Keratinocyte (primary cell): Measurements from ENCODE around the gene ATP2B1. TPM values are rescaled to one million over a fixed set of nuclear protein-coding genes. Genes with fewer than 3 reads are reported as not detected.

Experiments
- DNase-seq: peaks from one replicate; pipeline ENCODE4 v3.0.0-alpha.2; 2011; ENCODE audit warnings: low read depth, missing footprints, low spot score
- FAIRE-seq: peaks from 2 replicates; lab custom pipeline; 2011; peaks lifted over from hg19 to GRCh38; lab: Jason Lieb, UNC
- H2AFZ ChIP-seq: 2 replicates; pipeline ENCODE4 v1.6.0; 2012; ENCODE audit warnings: low read length, control low read depth, inconsistent platforms; ENCODE audit not compliant: control insufficient read depth
- H3K27ac ChIP-seq: 2 replicates; pipeline ENCODE4 v1.5.1; 2011; ENCODE audit warnings: low read length; ENCODE audit not compliant: control insufficient read depth, insufficient read depth
- H3K27me3 ChIP-seq: 3 replicates; pipeline ENCODE4 v1.6.0; 2011; ENCODE audit warnings: low read length; ENCODE audit not compliant: control insufficient read depth, insufficient read depth; ENCODE audit errors: extremely low read depth
- H3K36me3 ChIP-seq, 2 experiments: 2 replicates in 1 of 2; 3 replicates in 1 of 2; pipeline ENCODE4 v1.5.1; 2011; ENCODE audit warnings: low read length in 2 of 2, mild to moderate bottlenecking in 1 of 2; ENCODE audit not compliant: control insufficient read depth in 2 of 2, insufficient read depth in 2 of 2; ENCODE audit errors: extremely low read depth in 1 of 2
- H3K4me1 ChIP-seq: 3 replicates; pipeline ENCODE4 v1.5.1; 2011; ENCODE audit warnings: low read length; ENCODE audit not compliant: control insufficient read depth, insufficient read depth; ENCODE audit errors: extremely low read depth
- H3K4me2 ChIP-seq: 3 replicates; pipeline ENCODE4 v1.6.0; 2011; ENCODE audit warnings: low read depth, low read length; ENCODE audit not compliant: control insufficient read depth, insufficient read depth; ENCODE audit errors: extremely low read depth
- H3K4me3 ChIP-seq, 3 experiments: fragments of 200-600 bp in 1 of 3; sonication (generic) in 1 of 3; 2 replicates in 2 of 3; 3 replicates in 1 of 3; pipeline ENCODE4 v1.5.1; 2011 to 2016; ENCODE audit warnings: low read length in 3 of 3, mild to moderate bottlenecking in 3 of 3, control low read depth in 2 of 3, inconsistent platforms in 1 of 3, low read depth in 1 of 3, mixed read lengths in 1 of 3, mixed run types in 1 of 3, moderate library complexity in 1 of 3; ENCODE audit not compliant: control insufficient read depth in 2 of 3, insufficient read depth in 2 of 3; ENCODE audit errors: extremely low read depth in 1 of 3
- H3K79me2 ChIP-seq: 2 replicates; pipeline ENCODE4 v1.6.0; 2012; ENCODE audit warnings: low read length; ENCODE audit not compliant: control insufficient read depth, insufficient read depth
- H3K9ac ChIP-seq: 3 replicates; pipeline ENCODE4 v1.6.0; 2011; ENCODE audit warnings: low read length; ENCODE audit not compliant: control insufficient read depth, insufficient read depth; ENCODE audit errors: extremely low read depth
- H3K9me1 ChIP-seq: 3 replicates; pipeline ENCODE4 v1.6.0; 2011; ENCODE audit warnings: low read length; ENCODE audit not compliant: control insufficient read depth, insufficient read depth; ENCODE audit errors: extremely low read depth
- H3K9me3 ChIP-seq: 2 replicates; pipeline ENCODE4 v1.5.1; 2012; ENCODE audit warnings: low read depth, low read length; ENCODE audit not compliant: control insufficient read depth
- H4K20me1 ChIP-seq: 3 replicates; pipeline ENCODE4 v1.6.0; 2011; ENCODE audit warnings: low read length; ENCODE audit not compliant: control insufficient read depth, insufficient read depth; ENCODE audit errors: extremely low read depth
- EZH2 ChIP-seq: IDR thresholded peaks from one replicate; pipeline ENCODE4 v1.6.1; 2012; ENCODE audit warnings: inconsistent platforms, mild to moderate bottlenecking, low read length, moderate library complexity
- dilution Hi-C: fragments of 300-500 bp; cut with MboI; formaldehyde crosslinking; loops from one replicate; pipeline ENCODE4 v1.7.0; 2020; ENCODE audit warnings: low sequenced_read_pairs; ENCODE audit not compliant: extremely low pct_ligation_motif_present
- polyA plus RNA-seq, 5 experiments: library from polyadenylated mRNA; depleted of rRNA in 3 of 5; stranded (reverse) in 3 of 5; stranded (forward) in 1 of 5; unstranded in 1 of 5; fragments of >200 nt; gene quantifications; 1 replicate in 1 of 5; 2 replicates in 3 of 5; 3 replicates in 1 of 5; pipeline versions ENCODE4 v1.2.1 to v1.2.3, GENCODE V29; 2011 to 2012; ENCODE audit warnings: missing spikeins in 2 of 5, low read depth in 1 of 5, low replicate concordance in 1 of 5
- TF ChIP-seq, protein P1 (sequence below), 3 experiments: IDR thresholded peaks in 1 of 3; conservative IDR thresholded peaks in 1 of 3; optimal IDR thresholded peaks in 1 of 3; 2 replicates in 2 of 3; 3 replicates in 1 of 3; pipeline versions ENCODE3 to v1.5.1; 2011; ENCODE audit warnings: low read length in 3 of 3, mild to moderate bottlenecking in 3 of 3, moderate library complexity in 2 of 3, control low read depth in 1 of 3, inconsistent platforms in 1 of 3; ENCODE audit not compliant: insufficient read depth in 2 of 3; ENCODE audit errors: extremely low read depth in 1 of 3

Gene ATP2B1
- polyA plus RNA-seq, 1 donor (not counting 4 experiments of a cell fraction or from before 2014, with no cell fraction given), result 24.6 TPM

DNA sequence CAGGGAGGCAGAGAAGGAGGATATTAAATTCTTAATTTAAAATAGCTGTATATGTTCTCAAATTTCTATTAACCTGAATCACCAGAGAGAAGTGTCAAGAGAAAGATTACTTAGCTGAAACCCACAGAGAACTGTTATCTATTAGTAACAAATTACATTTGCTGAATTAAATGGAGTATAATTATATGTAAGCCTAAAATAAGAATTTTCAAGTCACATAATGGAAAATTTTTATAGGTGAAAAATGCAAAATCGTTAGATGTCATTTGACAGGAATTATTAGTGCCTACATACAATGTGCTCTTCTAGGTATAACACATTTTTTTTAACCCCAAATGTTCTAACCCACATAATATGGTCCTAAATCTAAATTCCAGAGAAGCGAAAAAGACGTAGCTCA, 4.1 kb upstream of the ATP2B1 start:
- no peaks in the 10 kb centered on the region for H3K27me3 ChIP-seq
- DNase-seq, result no peak
- H3K9me1 ChIP-seq, result no peaks in the 10 kb centered on the region
- H2AFZ ChIP-seq, result no peak overlapping the region
- no peaks in the 10 kb centered on the region for H3K36me3 ChIP-seq
- no peak for FAIRE-seq
- H3K4me2 ChIP-seq, result no peak overlapping the region
- peaks cover 2% of the 10 kb centered on the region for H3K9me3 ChIP-seq
- no peak overlapping the region for H3K4me3 ChIP-seq
- no peak for TF ChIP-seq EZH2
- TF ChIP-seq, protein P1, sequence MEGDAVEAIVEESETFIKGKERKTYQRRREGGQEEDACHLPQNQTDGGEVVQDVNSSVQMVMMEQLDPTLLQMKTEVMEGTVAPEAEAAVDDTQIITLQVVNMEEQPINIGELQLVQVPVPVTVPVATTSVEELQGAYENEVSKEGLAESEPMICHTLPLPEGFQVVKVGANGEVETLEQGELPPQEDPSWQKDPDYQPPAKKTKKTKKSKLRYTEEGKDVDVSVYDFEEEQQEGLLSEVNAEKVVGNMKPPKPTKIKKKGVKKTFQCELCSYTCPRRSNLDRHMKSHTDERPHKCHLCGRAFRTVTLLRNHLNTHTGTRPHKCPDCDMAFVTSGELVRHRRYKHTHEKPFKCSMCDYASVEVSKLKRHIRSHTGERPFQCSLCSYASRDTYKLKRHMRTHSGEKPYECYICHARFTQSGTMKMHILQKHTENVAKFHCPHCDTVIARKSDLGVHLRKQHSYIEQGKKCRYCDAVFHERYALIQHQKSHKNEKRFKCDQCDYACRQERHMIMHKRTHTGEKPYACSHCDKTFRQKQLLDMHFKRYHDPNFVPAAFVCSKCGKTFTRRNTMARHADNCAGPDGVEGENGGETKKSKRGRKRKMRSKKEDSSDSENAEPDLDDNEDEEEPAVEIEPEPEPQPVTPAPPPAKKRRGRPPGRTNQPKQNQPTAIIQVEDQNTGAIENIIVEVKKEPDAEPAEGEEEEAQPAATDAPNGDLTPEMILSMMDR (optimal IDR thresholded peaks at IDR 0.05 in 1 of 3, IDR thresholded peaks at IDR 0.05 in 1 of 3, conservative IDR thresholded peaks at IDR 0.05 in 1 of 3; ENCODE audit: extremely low read depth in 1 of 3, insufficient read depth in 2 of 3, low read length in 3 of 3), result no peak
- peaks cover 6% of the 10 kb centered on the region for H3K79me2 ChIP-seq
- dilution Hi-C loops, result no loop called here
- H3K9ac ChIP-seq, result no peak overlapping the region
- no peaks in the 10 kb centered on the region for H3K4me1 ChIP-seq
- no peak overlapping the region for H3K27ac ChIP-seq
- no peaks in the 10 kb centered on the region for H4K20me1 ChIP-seq

DNA sequence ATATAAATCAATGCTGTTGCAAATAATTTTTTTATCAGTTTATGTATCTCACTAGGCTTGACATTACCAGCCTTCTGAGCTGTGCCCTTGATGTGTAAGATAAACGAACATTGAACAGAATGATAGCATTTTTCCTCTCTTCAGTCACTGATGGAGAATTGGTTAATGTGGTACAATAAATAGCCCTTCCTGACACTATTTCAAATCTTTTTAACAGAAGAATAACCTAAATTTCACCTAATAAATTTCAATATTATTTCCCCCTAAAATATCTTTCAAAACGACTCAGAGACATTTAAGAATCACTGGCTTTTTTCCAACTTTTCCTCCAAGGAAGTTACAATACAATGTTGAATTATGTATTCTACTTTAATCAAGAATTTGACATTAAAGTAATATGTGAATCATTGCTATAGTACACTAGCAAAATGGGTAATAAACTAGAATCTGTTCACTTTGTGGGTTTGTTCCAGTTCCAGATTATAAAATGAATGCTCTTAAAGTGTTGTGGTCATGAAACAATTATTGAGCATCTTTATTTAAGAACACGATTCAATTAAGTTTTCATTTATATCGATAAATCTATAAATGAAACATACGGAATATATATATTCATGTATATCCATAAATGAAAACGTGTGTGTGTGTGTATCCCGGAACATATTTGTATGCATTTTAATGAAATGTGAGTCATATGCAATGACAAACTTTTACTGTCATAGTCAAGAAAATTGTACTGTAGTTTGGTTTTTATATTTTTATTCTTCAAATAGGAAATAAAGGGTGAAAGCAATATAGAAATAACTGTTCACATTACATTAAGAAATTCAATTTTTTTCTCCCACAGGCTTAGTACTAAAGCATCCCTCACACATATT, 2.5 kb upstream of the ATP2B1 start:
- peaks cover 22% of the 10 kb centered on the region for H3K79me2 ChIP-seq
- no peak for TF ChIP-seq EZH2
- TF ChIP-seq, protein P1 (optimal IDR thresholded peaks at IDR 0.05 in 1 of 3, IDR thresholded peaks at IDR 0.05 in 1 of 3, conservative IDR thresholded peaks at IDR 0.05 in 1 of 3; ENCODE audit: extremely low read depth in 1 of 3, insufficient read depth in 2 of 3, low read length in 3 of 3), result no peak
- H3K36me3 ChIP-seq, result no peaks in the 10 kb centered on the region
- H3K9me1 ChIP-seq, result no peaks in the 10 kb centered on the region
- no peaks in the 10 kb centered on the region for H3K27me3 ChIP-seq
- DNase-seq, result no peak
- no peak overlapping the region for H3K27ac ChIP-seq
- H3K4me2 ChIP-seq, result peak overlapping the region; percentile 85
- no peak for FAIRE-seq
- H3K9ac ChIP-seq, result peak overlapping the region; percentile 94
- peaks cover 2% of the 10 kb centered on the region for H3K9me3 ChIP-seq
- H3K4me3 ChIP-seq, result peak overlapping the region in 1 of 3 experiments; percentile 91
- H2AFZ ChIP-seq, result no peak overlapping the region
- dilution Hi-C loops, result no loop called here
- H4K20me1 ChIP-seq, result no peaks in the 10 kb centered on the region
- H3K4me1 ChIP-seq, result peaks cover 8% of the 10 kb centered on the region
